ENCODE results near the gene PCBP3.

Gene PCBP3

DNA sequence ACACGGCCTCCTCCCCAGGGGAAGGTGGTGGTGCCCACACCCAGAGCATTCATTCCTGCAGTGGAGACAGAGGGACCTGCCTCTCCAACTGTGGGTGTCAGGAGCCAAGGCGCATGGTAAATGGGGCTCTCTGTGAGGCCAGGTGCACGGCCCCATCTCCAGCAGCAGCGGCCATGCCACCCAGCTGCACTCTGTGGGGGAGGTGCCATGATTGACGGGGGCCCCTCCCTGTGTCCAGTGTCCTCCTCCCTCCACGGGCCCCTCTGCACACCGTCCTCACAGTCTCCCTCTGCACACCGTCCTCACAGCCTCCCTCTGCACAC, 254.5 kb downstream of the PCBP3 start:
- no peak for DNase-seq

DNA sequence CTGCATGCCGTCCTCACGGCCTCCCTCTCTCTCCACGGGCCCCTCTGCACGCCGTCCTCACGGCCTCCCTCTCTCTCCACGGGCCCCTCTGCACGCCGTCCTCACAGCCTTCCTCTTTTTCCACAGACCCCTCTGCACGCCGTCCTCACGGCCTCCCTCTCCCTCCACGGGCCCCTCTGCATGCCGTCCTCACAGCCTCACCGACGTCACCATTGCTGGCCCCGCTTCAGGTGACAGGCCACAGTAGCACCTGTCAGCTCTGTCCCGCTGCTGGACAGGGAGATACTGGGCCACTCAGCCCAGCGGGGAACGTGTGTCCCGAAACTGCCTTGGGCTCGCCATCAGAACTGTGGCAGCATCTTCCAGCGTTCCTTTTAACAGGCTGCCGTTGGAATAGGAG, 255.3 kb downstream of the PCBP3 start:
- DNase-seq: no peak

DNA sequence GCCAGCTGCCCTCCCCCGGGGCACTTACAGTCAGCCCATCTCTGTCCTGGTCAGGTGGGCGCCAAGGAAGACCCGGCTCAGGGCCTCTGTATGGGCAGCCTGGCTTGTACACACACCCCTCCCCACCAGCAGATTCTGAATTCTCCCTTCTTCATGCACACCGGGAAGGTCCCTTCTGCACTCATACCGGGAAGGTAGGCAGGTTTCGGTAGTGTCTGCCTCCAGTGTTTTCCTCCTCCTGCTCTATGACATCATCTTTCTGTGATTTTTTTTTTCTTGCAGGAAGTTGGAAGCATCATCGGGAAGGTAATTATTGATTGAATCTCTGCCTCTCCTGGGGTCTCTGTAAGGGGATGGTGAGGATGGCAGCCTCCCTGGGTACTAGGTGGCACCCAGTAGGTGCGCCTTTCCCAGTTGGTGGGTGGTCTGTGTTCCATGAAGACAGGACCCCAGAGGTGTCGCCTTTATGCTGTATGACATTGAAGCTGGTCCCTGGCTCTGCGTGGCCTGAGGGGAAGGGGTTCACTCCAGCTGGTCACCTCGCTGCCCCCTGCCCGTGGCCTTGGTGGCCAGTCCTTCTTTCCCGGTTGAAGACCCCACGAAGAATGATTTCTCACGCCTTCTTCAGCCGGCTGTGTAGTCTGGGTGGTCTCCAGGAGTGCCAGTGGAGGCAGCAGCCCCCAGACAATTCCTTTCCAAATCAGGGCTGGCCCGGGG, 255.9 kb downstream of the PCBP3 start:
- DNase-seq: no peak

DNA sequence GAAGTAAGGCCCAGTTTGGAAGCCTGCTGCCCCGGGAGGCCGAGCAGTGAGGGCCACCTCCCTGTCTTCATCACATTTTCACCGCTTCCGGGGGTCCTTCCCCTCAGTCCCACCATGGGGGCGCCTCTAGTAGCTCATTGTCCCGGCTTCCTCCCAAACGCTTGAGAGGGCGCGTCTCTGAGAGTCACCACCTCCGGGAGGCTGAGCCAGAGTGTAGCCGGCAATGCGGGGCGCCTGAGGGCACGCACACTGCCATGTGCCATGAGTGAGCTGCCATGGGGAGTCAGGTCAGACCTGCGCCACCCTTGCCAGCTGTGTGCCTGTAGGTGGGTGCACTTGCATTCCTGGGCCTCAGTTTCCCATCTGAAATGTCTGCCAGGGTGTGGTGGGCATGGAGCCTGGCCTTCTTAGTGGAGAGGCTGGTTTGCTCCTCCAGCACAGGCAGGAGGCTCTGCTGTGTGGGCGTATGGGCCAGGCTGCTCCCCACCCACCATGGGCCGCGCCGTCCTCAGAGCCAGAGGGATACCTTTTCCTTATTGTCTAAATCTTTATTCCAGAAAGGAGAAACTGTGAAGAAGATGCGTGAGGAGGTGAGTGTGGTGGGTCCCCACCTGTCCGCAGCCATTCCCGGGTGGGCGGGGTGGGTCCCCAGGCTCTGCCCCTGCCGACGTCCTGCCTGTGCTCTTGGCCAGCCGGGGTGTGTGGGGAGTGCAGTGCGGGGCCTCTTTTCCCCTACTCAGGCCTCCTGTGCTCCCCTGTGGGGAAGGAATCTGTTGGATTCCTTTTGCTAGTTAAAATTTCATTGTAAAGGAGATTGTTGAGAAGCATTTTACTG, 256.7 kb downstream of the PCBP3 start:
- no peak for DNase-seq

DNA sequence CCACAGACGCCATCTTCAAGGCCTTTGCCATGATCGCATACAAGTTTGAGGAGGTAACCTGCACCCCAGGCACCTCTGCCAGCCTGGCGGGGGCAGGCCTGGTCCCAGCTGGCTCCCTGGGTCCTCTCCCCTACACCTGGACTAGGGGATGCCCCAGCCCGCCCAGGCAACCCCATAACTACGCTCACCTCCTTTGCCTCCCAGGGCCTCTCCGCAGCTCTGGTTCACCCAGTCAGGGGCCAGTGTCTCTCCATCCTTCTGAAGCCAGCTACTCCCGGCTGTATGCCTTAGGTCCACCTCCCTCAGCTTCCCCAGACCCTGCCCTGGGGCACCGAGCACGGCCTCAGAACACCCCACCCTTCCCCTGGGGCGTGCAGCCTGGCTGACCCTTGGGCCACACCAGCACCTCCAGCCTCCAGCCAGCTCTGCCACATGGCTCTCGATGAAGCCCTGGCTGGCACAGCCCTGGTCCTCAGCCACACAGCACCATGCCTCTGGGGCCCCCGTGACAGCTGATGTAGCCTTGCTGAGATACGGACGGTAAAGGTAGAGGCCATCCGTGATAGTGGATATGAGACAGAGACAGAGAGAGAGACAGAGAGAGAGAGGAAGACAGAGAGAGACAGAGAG, 257.7 kb downstream of the PCBP3 start:
- no peak for DNase-seq

DNA sequence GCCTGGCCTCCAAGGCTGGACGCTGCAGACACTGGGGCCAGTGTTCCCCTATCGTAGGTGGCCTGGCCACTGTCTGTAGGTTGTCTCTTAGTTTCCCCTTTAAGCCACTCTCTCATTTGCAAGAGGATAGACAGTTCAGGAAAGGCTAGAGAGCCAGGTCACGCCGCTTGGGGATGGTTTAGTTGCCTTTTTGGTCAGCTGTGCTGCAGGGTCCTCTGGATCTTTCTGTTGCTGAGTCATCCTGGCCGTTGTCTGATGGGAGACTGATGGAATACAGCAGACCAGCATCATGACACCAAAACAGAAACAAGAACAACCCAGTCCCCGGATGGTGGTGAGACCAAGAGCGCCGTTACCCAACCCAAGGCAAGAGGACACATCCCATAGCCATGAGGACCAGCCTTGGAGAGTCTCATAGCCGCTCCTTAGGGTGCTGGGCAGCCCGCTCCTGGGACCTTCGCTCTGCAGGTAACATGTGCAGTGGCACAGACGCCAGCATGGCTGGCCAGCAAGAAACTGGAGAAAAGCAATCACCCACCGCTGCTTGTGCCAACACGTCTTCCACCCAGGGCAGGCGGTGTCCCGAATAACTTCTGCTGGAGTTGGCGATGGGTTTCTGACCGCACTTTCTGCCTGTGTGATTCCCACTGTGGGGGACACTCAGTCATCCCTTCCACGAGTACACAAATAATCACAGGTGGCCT, 258.9 kb downstream of the PCBP3 start:
- DNase-seq: no peak

DNA sequence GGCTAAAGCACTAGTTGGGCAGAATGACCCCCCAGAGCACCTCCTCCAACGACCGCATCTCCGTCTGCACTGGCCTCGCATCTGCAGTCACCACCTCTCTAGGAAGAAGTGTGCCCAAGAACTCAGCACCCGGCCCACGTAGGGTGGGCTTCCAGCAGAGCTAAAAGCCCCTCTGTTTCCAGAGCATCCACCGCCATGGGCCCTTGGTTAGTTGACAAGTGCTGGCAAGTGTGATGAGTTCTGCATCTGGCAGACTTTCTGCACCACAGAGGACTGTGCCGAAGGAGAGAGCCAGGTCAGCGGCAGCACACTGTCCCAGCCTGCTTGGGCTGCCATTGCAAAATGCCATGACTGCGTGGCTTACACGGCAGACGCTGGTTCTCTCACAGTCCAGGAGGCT, 261.7 kb downstream of the PCBP3 start:
- no peak for DNase-seq

DNA sequence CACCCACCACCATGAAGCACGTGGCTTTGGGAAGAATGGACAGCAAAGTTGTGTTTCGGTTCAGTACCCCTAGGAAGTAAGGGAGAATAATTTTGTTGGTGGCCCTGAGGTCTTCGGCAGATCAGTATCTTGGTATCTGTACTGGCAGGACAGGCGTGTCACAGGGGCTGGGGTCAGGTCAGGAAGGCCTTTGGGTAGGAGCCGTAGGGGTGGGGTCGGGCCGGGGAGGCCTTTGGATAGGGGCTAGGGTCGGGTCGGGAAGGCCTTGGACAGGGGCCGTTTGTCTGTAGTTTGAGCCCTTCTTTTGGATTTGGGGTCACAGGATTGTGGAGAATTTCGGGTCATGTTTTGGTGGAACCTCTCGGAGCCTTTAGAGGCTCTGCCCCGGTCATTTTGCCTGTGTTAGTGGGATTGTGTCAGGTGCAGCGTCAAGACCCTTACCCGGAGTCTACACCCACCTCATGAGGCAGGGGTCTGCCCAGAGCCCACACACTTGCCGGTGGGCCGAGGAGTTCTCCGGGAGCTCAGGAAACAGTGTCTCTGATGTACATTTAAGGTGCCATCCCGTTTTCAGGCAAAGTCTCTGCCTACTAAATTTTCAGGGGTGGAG, 262.8 kb downstream of the PCBP3 start:
- no peak for DNase-seq

DNA sequence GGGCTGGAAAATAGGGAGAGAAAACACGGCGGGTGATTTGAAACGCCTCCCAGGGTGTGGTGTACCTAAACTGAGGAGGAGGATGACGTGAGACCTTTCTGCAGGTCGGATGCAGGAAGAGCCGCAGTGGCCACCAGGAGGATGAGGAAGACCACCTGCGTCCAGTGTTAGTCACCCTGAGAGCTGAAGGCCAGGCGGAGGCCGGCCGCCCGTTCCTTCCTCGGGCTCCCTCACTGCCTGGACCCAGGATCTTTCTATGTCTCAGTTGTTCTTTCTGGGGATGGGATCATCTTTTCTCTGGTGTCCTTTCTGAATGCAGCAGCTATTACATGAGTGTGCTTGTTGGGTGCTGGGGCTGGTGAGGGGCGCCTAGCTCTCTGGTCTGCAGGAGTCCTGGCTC, 263.3 kb downstream of the PCBP3 start:
- DNase-seq: no peak

DNA sequence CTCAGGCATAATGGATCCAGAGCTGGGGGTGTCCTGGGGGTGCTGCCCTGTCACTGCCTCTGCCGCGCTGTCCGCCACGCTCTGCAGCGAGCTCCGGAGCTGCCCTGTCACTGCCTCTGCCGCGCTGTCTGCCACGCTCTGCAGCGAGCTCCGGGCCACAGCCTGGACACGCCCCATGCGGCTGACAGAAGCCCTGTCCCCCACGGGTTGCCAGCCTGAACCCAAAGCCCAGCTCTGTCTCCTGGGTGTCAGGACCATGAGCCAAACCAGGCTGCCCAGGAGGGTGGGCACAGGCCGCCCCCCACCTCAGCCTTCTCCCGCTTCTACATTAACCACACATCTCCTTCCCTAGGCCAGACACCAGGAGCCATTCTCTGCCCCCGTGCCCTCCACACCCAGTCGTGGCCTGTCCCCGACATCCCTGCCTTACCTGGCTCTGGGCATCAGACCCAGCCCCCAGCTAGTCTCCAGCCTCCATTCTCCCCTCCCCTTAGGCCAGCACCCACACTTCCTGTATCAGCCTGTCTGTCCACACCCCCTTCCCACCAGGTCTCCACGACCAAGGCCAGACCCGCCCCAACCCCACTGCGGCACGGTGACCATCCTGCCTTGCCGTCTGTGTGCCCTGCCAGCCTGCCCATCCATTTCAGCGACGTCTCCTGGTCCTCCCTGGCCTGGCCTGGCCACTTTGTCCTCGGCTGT, 265.2 kb downstream of the PCBP3 start:
- DNase-seq: no peak

DNA sequence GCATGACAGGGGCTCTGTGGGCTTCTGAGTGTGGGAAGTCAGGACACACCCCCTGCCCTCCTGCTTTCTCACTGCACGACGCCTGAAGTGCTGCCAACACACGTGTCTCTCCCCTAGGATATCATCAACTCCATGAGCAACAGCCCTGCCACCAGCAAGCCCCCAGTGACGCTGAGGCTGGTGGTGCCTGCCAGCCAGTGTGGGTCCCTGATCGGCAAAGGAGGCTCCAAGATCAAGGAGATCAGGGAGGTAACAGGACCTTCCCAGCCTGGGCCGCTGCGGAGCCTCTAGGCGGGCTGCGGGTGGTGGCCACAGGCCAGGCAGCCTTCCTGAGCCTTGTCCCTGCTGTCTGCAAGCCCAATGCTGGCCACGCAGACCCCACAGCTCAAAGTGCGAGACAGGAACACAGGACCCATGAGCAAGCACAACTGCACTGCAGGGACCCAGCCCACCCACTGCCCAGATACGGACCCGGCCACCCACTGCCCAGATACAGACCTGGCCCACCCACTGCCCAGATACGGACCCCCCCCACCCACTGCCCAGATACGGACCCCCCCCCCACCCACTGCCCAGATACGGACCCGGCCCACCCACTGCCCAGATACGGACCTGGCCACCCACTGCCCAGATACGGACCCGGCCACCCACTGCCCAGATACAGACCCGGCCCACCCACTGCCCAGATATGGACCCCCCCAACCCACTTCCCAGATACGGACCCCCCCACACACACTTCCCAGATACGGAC, 265.9 kb downstream of the PCBP3 start:
- DNase-seq: no peak

DNA sequence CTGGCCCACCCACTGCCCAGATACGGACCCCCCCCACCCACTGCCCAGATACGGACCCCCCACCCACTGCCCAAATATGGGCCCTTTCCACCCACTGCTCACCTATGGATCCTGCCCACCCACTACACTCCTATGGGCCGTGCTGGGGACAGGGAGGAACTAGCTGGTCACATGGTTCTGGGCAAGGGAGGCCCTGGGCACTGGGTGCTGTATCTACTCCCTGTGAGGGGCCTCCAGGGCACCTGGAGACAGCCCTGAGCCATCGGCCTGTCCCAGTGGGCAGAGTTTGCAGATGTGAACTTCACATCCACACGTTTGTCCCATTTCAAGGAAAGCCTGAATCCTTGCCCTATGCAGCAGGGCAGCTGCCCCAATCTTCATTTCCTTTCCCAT, 266.6 kb downstream of the PCBP3 start:
- no peak for DNase-seq

DNA sequence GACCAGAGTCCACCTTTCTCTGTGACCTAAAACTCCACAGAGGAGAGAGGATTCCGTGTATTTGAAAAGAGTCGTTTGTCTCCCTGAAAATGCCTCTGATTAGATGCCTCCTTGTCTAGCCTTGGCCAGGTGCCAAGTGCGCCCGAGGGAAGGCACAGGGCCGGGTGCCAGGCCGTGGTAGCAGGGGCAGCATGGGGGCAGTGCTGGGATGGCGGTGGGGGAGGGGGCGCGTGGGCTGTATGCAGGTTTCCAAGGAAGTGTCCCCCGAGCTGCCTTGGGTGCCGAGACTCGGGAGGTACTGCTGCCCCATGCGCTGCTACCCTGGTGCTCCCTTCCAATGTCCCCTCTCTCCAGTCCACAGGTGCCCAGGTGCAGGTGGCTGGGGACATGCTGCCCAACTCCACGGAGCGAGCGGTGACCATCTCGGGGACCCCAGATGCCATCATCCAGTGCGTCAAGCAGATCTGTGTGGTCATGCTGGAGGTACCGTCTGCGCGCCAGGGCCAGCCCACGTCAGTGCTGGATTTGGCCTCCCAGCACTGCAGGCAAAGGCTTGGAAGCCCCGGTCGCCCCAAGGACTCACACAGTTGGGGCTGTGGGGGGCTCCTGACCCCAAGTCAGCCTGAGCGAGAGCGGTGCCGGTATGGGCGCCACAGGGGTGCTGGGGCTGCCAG, 267.2 kb downstream of the PCBP3 start:
- DNase-seq: no peak

DNA sequence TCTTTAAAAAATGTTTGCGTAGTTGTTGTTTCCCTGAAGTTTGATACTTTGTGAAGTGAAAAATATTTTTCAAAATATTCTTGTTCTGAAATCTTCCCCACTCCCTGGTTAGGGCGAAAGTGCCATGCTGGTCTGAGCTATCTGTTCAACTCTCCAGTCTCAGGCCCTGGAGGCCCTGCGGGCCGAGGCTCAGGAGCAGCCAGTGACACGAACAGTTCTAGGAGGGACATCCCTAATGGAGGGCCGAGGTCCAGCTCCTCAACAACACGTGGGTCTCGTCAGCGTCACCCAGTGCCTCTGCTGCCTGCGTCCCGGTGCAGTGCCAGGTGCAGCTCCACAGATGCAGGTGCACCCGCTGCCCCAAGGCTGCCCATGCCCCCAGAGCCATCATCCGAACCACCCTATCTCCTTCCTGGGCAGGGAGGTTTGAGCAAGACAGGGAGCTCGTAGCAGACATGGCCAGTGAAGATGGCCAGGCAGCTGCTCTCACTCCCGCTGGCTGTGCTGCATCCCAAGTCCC, 268.3 kb downstream of the PCBP3 start:
- no peak for DNase-seq

DNA sequence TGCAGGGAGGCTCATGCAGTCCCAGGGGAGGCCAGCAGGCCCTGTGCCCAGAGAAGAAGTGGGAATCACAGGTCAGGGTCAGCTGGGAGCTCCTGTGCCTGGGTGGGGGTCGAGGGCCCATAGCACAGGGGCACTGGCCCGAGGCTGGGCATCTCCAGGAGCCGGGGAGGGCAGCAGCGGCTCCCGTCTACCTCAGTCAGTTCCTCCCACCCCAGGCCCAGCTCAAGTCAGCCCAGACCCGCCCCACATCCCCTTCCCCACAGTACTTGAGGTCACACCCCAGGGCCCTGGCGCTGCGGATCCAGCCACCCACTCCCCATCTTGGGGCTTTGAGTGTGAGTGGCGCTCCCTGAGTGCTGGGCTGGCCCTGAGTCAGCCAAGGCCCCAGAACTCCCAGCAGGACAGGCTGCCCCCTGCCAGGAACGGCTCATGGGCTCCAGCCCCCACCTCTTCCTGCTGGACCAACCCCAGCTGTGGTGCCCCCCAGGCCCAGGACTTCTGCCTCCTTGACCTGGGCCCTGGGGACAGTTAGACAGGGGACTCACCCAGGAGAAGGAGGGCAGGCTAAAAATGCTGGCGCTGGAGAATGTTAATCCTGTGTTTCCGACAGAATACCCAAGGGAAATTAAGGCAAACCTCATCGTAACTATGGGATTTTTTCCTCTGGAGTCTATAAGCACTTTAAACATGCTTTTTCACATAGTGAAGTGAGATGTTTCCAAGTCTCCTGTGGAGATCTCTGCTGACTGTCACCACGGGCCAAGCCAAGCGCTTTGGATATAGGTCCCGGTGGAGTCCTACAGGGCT, 269.3 kb downstream of the PCBP3 start:
- DNase-seq: no peak

DNA sequence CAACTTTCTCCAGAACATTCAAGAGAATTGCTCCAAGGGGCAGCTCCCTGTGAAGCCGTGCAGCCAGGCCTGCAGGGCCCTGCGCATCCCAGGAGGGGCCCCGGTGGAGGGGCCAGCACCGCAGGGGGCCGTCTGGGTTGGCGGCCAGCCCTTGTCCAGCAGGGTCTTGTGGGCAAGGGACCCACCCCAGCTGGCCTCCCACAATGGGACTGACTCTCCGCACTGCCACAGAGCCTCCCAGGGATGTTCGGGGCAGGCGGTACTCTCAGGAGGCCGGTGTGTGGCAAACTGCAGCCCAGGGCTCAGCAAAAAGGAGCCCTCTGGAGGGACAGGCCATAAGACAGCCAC, 269.9 kb downstream of the PCBP3 start:
- no peak for DNase-seq

DNA sequence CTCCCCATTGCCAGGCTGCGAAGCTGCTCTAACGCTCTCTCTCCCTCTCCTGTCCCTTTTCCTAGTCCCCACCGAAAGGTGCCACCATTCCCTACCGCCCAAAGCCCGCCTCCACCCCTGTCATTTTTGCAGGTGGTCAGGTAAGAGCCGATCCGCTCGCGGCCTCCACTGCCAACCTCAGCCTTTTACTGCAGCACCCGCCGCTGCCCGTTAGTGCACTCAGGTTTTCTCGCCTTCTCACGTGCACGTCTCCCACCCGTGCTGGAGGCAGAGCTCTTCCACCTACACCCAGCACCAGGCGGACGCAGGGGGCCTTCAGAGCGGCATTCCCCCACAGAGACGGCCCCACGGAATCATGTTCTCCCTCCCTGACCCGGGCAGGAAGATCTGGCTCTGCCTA, 270.4 kb downstream of the PCBP3 start:
- no peak for DNase-seq

DNA sequence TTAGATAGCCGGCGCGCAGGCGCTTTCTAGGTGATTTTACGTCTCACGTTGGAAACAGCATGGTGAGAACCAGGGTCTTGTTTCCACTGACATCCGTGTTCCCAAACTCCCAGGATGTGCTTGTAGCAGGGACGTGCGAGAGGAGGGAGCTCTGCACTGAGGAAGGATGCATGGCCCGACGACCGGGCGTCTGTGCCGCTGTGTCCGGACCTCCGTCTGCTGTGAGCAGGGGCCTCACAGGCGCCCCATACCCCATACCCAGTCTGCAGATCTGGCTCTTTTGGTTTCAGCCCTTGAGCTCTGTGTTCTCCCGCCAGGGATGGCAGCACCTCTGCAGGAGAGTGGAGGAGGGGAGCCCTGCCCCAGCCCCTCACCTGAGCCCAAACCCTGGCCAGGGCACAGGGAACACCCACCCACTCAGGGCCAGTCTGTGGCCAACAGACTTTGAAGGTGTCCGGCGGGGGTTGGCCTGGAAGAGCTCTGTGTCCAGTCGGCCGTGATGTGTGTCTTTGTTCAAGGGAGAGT, 270.9 kb downstream of the PCBP3 start:
- no peak for DNase-seq

DNA sequence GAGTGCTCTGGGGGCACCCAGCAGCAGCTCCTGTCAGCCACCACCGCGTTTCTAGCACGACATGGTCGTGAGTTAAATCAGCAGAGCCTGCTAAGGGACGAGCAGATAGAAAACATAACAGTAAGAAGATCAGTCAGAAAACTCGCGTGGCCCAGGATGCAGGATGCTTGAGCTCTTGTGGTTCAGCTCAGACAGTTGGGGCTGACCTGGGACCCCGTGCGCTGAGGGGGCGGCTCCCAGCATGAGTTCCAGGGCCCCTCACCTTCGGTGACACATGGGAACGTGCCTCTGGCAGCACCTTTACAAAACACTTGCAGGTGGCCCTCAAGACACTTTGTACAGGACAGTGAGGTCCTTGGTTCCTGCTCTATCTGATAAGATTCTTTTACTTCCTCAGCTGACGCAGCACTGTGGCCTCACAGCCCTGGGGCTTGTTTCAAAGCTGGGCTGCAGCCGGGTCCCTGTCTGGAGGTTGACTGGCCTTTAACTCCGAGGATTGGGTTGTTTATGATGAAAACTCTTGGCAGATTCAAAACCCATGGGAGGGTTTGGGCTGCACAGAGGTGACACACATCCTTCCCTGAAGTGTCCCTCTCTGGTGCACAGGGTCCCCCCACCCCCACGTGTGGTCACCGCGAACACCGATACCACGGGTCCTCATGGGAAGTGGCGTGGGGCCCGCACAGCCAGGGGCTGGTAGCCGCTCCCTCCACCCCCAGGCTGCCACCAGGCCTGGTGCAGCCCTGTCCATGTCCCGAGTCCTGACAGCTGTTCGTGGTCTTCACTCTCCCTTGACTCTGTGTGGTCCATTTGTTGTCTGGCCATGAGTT, 272.7 kb downstream of the PCBP3 start:
- DNase-seq: no peak
